ENCODE results near the gene CHD6.
A peak's percentile ranks its signal among the peaks of the same experiment; 100 is the strongest.

The CHD6 gene

GRCh38 chr20:41395667-41396664, 222.2 kb downstream of the CHD6 start:
- H3K27ac ChIP-seq, result no peak overlapping the region
- no peak for DNase-seq (ENCODE audit: low read depth, low spot score)
- TF ChIP-seq FOXP2 (optimal IDR thresholded peaks at IDR 0.05; ENCODE audit: control extremely low read depth, extremely low read length, insufficient read depth), result no peak
- no peak for TF ChIP-seq POLR2AphosphoS5 (IDR thresholded peaks at IDR 0.05; ENCODE audit: borderline replicate concordance, low read depth, low read length)
- no peak for TF ChIP-seq EZH2 (IDR thresholded peaks at IDR 0.05)
- no peaks in the 10 kb centered on the region for H3K9me3 ChIP-seq (ENCODE audit: low read depth, low read length)
- H3K4me3 ChIP-seq, result no peak overlapping the region
- H3K36me3 ChIP-seq (ENCODE audit: insufficient read depth, low read length), result no peaks in the 10 kb centered on the region
- no peak overlapping the region for H3K9ac ChIP-seq (ENCODE audit: insufficient read length)

- DNase-seq (ENCODE audit: low read depth, low spot score), result no peak
- Histone ChIP-seq H3K4me3 (no peak overlapping the region), H3K9ac (ENCODE audit: insufficient read length) (no peak overlapping the region), H3K9me3 (ENCODE audit: low read depth, low read length) (no peaks in the 10 kb centered on the region), H3K36me3 (ENCODE audit: insufficient read depth, low read length) (no peaks in the 10 kb centered on the region), H3K27ac (no peak overlapping the region)
- no peak for TF ChIP-seq POLR2AphosphoS5 (IDR thresholded peaks at IDR 0.05; ENCODE audit: borderline replicate concordance, low read depth, low read length)
- TF ChIP-seq FOXP2 (optimal IDR thresholded peaks at IDR 0.05; ENCODE audit: control extremely low read depth, extremely low read length, insufficient read depth), result no peak
- TF ChIP-seq EZH2 (IDR thresholded peaks at IDR 0.05), result no peak
These were observed 223.1 kb downstream of the CHD6 start for GRCh38 chr20:41394931-41395666.

GRCh38 chr20:41394081-41394480, 224.1 kb downstream of the CHD6 start:
- H3K9me3 ChIP-seq (ENCODE audit: low read depth, low read length), result no peaks in the 10 kb centered on the region
- no peak for DNase-seq (ENCODE audit: low read depth, low spot score)

GRCh38 chr20:41393705-41394066, 224.5 kb downstream of the CHD6 start:
- no peaks in the 10 kb centered on the region for H3K36me3 ChIP-seq (ENCODE audit: insufficient read depth, low read length)
- no peaks in the 10 kb centered on the region for H3K9me3 ChIP-seq (ENCODE audit: low read depth, low read length)
- TF ChIP-seq EZH2 (IDR thresholded peaks at IDR 0.05), result no peak
- no peak for TF ChIP-seq FOXP2 (optimal IDR thresholded peaks at IDR 0.05; ENCODE audit: control extremely low read depth, extremely low read length, insufficient read depth)
- TF ChIP-seq POLR2AphosphoS5 (IDR thresholded peaks at IDR 0.05; ENCODE audit: borderline replicate concordance, low read depth, low read length), result no peak
- DNase-seq (ENCODE audit: low read depth, low spot score), result no peak
- no peak overlapping the region for H3K4me3 ChIP-seq
- no peak overlapping the region for H3K27ac ChIP-seq
- H3K9ac ChIP-seq (ENCODE audit: insufficient read length), result no peak overlapping the region

More at GRCh38 chr20:41394081-41394480, 224.1 kb downstream of the CHD6 start:
- TF ChIP-seq FOXP2 (optimal IDR thresholded peaks at IDR 0.05; ENCODE audit: control extremely low read depth, extremely low read length, insufficient read depth), result no peak
- TF ChIP-seq POLR2AphosphoS5 (IDR thresholded peaks at IDR 0.05; ENCODE audit: borderline replicate concordance, low read depth, low read length), result no peak
- no peak for TF ChIP-seq EZH2 (IDR thresholded peaks at IDR 0.05)
- no peak overlapping the region for H3K27ac ChIP-seq
- H3K36me3 ChIP-seq (ENCODE audit: insufficient read depth, low read length), result no peaks in the 10 kb centered on the region
- no peak overlapping the region for H3K4me3 ChIP-seq
- no peak overlapping the region for H3K9ac ChIP-seq (ENCODE audit: insufficient read length)

DNA sequence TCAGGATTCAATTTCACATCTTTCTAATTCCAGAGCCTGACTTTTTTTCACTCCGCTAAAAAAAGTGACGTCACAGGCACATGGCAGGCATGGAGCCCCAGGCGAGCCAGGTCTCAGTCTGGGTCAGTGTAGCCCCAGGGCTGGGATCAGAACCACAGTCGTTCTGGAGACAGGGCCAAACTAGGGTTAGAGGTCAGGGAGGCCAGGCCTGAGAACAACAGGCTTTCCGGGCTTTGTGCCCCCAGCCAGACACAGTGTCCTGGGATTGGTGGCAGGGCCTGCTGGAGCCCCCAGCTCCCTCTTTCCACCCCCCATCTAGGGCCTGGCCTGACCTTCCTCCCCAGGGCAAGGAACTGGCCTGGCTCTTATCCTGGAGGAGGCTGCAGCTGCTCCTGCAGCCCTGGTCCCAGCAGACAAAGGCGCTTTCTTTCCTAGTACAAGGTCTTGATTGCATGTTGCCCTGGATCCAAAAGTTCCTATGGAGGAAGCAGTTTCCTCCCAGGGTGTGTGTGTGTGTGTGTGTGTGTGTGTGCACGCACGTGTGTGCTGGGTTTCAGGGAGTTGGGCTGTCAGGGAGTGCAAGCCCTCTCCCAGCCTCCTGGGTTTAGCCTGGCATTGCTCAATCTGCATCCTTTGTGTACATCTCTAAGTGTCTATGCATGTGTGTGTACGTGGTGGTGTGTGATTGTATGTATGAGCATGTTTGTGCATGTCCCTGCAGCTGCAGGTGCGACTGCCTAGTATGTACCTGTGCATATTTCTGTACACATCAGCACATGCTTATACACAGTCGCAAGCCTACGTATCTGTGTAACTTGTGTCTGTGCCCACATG, 225.1 kb downstream of the CHD6 start:
- H3K9me3 ChIP-seq (ENCODE audit: low read depth, low read length), result no peaks in the 10 kb centered on the region
- no peak overlapping the region for H3K9ac ChIP-seq (ENCODE audit: insufficient read length)
- H3K27ac ChIP-seq, result no peak overlapping the region
- no peak overlapping the region for H3K4me3 ChIP-seq
- TF ChIP-seq FOXP2 (optimal IDR thresholded peaks at IDR 0.05; ENCODE audit: control extremely low read depth, extremely low read length, insufficient read depth), result no peak
- DNase-seq (ENCODE audit: low read depth, low spot score), result no peak
- no peaks in the 10 kb centered on the region for H3K36me3 ChIP-seq (ENCODE audit: insufficient read depth, low read length)

GRCh38 chr20:41392295-41392694, 225.9 kb downstream of the CHD6 start:
- no peak for DNase-seq (ENCODE audit: low read depth, low spot score)
- H3K4me3 ChIP-seq, result no peak overlapping the region
- no peak for TF ChIP-seq FOXP2 (optimal IDR thresholded peaks at IDR 0.05; ENCODE audit: control extremely low read depth, extremely low read length, insufficient read depth)
- TF ChIP-seq POLR2AphosphoS5 (IDR thresholded peaks at IDR 0.05; ENCODE audit: borderline replicate concordance, low read depth, low read length), result no peak
- no peak for TF ChIP-seq EZH2 (IDR thresholded peaks at IDR 0.05)
- H3K36me3 ChIP-seq (ENCODE audit: insufficient read depth, low read length), result no peaks in the 10 kb centered on the region
- peak overlapping the region; percentile 57; the same call in 1 of the 2 replicates for H3K27ac ChIP-seq
- no peak overlapping the region for H3K9ac ChIP-seq (ENCODE audit: insufficient read length)
- H3K9me3 ChIP-seq (ENCODE audit: low read depth, low read length), result no peaks in the 10 kb centered on the region

DNA sequence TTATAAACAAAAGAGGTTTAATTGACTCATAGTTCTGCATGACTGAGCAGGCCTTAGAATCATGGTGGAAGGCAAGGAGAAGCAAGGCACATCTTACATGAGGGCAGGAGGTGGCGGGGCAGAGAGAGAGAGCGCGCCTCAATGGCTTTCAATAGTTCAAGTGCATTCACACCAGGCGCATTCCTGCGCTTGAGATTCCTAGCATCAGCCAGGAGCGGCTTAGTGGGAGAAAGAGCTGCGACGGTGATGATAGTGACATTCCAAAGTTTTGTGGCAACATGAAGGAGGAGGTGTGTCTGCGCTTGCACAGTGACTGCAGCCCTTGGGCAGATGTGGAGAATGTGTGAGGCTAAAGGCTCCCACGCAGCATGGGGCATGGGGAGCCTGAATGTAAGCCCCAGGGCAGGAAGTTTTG, 226.6 kb downstream of the CHD6 start:
- H3K27ac ChIP-seq, result 0 out of 2 replicates have a peak overlapping the region, but pooled peaks have one; percentile 57
- H3K36me3 ChIP-seq (ENCODE audit: insufficient read depth, low read length), result no peaks in the 10 kb centered on the region
- DNase-seq (ENCODE audit: low read depth, low spot score), result peak; percentile 59

More for the DNA sequence above, 226.6 kb downstream of the CHD6 start:
- Histone ChIP-seq H3K9me3 (ENCODE audit: low read depth, low read length) (no peaks in the 10 kb centered on the region), H3K9ac (ENCODE audit: insufficient read length) (no peak overlapping the region), H3K4me3 (no peak overlapping the region)
- TF ChIP-seq FOXP2 (optimal IDR thresholded peaks at IDR 0.05; ENCODE audit: control extremely low read depth, extremely low read length, insufficient read depth), result no peak
- no peak for TF ChIP-seq POLR2AphosphoS5 (IDR thresholded peaks at IDR 0.05; ENCODE audit: borderline replicate concordance, low read depth, low read length)
- no peak for TF ChIP-seq EZH2 (IDR thresholded peaks at IDR 0.05)

Measured in SK-N-MC (cell line).